Skin of body (tissue), 2 donors: Measurements from ENCODE around the gene PRM3. TPM values are rescaled to one million over a fixed set of nuclear protein-coding genes. Genes with fewer than 3 reads are reported as not detected.

Experiments
- DNase-seq: peaks from one replicate; lab custom pipeline; 2025; lab: John Stamatoyannopoulos, UW
- total RNA-seq: library from RNA; depleted of rRNA; stranded (reverse); fragments of >200 nt; gene quantifications from one replicate; pipeline ENCODE4 v1.2.3, GENCODE V29; 2014

The PRM3 gene
- total RNA-seq, 1 donor from 2014 or later = not detected

DNA sequence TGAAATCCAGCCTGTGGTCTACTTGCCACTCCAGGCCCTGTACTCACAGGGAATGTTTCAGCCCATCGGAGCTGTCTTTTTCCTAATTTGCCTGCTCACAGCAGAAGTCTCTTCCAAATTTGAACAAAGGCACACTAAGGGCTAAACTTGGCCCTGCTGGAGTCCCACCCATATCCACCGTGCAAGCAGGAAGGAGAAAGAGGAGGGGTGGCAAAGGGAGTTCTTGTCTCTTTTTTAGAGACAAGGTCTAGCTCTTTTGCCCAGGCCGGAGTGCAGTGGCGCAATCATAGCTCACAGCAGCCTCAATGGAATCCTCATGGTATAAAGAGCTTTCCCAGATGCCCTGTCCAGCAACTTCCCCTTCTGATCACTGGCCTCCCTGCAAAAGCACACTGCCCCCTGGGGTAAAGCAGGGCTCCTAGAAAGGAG lies 10.4 kb upstream of the PRM3 start:
- DNase-seq = no peak

DNA sequence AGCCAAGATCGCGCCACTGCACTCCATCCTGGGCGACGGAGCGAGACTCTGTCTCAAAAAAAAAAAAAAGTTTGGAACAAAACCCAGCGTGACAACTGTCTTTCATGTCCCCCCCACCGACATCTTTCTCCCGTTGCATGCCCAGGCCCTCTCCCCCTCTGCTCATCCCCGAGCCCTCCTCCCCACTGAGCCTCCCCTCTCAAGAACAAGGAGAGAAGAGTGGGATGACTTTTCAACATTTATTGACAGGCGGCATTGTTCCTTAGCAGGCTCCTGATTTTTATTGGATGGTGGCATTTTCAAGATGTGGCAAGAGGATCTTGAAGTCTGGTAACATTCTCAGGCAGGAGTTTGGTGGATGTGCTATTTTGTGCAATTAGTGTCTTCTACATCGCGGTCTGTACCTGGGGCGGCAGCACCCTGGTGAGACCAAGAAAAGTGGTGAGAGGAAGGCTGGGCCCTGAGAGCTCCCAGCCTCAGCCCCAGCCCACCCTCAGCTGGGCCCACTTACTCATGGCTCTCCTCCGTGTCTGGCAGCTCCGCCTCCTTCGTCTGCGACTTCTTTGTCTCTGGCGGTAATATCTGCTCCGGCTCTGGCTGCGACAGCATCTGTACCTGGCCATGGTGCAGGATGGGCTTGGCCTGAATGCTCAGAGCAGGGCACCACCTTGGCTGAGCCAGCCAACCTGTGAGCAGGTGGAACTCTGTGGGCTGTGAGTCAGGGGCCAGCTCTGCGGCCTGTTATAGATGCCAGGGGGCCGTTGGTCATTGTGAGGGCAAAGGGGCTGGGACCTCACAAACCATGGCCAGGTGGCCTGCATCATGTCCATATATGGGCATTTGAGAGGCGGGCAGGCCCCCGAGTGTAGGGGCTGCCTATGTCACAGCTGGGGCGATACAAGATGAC lies 7.4 kb upstream of the PRM3 start, which contains the start of gene PRM1:
TSS of gene PRM1 (minus strand) at position 715 of the 907 bp plus-strand sequence. CDS start at position 623, 92 bp downstream.
- no peak for DNase-seq

DNA sequence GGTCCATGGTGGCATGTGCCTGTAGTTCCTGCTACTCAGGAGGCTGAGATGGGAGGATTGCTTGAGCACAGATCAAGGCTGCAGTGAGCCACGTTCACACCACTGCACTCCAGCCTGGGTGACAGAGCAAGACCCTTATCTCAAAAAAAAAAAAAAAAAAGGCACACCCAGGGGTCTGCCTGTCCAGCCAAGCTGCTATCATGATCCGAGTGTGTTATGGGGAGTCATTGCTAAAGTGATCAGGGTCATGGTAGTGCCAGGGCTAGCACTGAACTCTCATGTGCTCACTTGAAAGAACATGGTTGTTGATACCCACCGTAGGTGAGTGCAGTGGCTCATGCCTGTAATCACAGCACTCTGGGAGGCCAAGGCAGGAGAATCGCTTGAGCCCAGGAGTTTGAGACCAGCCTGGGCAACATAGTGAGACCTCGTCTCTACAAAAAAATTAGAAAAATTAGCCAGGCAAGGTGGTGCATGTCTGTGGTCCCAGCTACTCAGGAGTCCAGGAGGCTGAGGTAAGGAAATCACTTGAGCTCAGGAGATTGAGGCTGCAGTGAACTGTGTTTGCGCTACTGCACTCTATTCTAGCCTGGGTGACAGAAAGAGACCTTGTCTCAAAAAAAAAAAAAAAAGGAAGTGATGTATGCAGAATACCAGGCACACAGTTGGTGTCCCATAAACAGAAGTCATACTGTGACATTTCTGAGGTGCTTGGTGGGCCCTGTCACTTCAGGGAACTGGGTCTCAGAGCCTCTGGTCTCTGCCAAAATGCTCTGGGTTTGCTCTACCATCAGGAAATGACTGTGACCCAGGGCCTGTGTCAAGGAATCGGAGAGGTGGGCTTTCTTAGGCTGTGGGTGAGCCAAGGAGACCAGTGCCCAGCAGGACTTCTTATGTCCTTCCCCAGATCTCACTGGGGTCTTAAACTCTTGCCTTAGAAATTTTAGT lies 5.5 kb upstream of the PRM3 start:
- DNase-seq = no peak

- DNase-seq = no peak
Observed at GRCh38 chr16:11277607-11278337, 4.3 kb upstream of the PRM3 start.

- DNase-seq = no peak
Observed at GRCh38 chr16:11276896-11277593, 3.6 kb upstream of the PRM3 start.

DNA sequence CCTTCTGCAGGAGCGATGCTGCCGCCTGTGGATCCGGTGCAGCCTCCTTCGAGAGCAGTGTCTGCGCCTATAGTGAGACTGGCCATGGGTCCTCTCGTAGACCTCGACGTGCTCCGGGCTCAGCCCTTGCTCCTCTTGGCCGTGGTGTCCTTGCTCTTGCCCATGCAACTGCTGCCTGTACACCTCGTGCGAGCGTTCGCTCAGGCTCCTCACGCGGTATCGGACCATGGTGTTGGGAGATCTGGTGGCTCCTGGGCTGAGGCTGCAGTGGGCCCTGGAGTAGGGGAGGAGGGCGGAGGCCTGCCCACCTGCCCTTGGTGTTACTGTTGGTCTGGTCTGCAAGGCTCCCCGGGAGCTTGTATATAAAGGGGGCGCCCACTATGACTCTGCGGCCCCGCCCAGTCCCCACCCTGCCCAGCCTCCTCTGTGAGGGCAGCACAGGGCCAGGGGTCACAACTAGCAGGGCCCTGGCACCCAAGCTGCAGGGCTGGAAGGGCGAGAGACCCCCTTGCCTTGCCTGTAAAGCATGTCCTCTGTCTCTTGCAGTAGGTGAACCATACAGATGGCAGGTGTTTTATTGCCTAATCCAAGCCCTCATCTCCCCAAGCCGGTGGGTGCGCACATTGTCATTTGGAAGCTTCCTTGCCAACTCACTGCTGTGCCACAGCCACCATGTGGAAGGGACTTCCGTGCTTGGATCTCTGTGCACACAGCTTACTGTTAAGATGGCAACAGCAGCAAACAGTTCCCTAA lies 2.9 kb upstream of the PRM3 start, which contains the start of gene PRM2:
TSS of gene PRM2 (minus strand) at position 338 of the 753 bp plus-strand sequence. CDS start at position 228, 110 bp downstream.
- no peak for DNase-seq

- no peak for DNase-seq
Observed at GRCh38 chr16:11274964-11275363, 1.5 kb upstream of the PRM3 start.

- DNase-seq = no peak
Observed at GRCh38 chr16:11273721-11274324, 394 bp upstream of the PRM3 start.

DNA sequence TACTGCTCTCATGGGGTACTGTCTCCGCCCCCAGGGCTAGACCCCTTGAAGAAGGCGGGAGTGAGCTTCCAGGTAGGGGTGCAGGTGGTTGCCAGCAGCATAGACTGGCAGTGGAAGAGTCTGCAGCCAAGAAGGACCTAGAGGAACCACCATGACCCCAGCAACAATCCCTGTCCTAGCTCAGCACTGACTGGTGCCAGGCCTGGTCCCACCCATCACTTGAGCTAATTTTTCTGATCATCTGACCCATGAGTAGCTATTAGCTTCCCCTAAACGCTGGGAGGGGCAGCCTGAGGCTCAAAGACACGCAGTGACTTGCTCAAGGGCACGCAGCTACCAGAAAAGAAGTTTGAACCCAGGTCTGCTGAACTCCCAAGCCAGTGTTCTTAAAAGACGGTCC lies 945 bp downstream of the PRM3 start:
- DNase-seq = no peak

DNA sequence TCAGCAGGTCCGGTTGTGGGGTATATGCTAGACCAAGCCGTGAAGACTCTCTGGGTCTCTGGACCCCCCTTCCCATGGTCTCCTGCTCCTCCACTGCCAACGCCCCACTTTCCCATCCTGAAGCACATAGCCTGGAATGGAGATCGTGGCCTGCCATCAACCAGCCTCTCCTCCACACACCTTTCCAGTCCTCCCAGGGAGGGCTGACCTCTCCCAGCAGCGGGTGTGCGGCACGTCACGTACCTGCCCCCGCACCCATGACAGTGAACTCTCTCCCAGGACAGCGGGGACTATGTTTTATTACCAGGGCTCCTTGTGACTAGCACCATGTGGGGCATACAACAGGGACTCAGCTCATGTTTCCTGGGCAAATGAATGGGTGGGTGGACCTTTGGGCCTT lies 1.8 kb downstream of the PRM3 start:
- no peak for DNase-seq

DNA sequence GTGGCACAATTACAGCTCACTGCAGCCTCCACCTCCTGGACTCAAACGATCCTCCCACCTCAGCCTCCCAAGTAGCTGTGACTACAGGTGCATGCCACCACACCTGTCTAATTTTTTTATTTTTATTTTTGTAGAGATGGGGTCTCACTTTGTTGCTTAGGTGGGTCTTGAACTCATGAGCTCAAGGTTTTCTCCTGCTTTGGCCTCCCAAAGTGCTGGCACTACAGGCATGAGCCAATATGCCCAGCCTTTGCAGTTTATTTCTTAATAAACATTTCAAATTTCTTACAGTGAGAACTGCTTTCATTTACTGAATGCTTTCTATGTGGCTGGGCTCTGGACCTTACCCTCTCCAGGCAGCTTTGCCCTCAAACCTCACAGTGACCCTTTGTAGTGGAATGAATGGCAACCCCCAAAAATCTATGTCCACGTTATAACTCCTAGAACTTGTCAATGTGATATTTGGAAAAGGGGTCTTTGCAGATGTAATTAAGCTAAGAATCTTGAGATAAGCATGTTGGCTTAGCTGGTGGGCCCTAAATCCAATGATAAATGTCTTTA lies 2.7 kb downstream of the PRM3 start:
- DNase-seq = no peak

DNA sequence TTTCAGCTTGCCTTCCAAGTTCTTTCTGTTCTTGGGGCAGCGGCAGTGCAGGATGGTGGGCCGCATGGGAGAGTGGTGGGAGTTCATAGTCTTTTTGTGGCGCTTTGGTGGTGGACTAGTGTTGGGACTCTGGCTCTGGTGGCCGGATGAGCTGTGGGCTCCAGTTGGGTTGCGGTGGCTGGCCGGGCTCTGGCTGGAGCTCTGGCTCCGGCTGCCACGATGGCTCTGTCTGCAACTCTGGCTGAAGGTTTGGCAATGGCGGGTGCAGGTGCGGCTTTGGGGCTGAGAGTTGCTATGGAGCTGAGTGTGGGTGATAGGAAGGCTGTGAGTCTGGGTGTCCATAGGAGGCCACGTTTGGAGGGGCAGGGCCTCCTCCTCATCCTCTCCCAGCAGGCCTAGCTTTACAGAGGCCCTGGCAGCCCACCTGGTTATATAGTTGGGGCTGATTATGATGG lies 4.5 kb downstream of the PRM3 start, which contains the start of gene TNP2:
TSS of gene TNP2 (minus strand) at position 405 of the 455 bp plus-strand sequence. CDS start at position 342, 63 bp downstream.
- DNase-seq = no peak

DNA sequence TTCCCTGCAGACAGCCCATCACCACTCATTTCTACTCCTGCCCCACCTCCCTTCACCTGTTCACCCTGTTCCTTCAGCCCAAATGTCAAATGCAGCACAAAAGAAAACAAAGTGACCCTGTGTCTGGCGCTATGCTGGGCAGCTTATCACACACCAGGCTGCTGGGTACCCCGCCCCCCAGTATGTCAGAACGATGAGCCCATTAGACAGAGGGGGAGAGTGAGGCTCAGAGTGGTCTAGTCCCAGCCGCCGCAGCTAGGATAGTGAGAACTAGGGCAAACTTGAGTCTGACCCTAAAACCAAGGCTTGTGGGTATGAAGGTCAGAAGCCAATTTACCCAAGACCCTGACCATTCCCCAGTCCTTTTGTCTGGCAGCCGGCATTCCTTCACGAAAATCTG lies 8.3 kb downstream of the PRM3 start:
- DNase-seq = no peak

DNA sequence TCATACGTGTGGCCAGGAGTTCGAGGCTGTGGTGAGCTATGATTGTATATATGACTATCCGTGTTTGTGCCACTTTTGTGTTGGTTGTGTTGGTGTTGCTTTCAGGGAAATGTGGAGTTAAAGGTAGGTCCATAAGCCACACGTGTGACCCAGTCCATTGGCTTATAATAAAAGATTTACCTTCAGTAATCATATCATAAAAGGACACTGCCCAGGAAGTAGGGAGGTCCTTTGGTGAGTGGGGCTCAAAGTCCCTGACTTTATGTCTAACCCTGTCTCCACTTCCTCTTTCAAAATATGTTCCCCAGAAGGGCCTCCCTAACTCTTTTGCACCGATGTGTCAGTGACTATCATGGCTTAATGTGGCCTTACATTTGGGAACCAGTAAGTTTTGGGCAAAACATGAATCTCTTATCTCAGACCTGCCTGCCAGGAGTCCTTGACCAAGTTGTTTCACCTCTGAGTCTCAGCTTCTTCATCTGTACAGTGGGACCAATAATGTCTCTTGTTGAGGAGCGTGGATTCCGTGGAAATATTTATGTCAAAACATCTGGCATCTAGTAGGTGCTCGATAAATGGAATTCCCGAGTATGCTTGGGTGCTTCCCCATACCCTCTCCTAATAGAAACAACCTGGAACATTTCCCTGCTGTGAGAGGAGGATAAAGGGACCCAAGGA lies 9.1 kb downstream of the PRM3 start:
- DNase-seq = no peak

DNA sequence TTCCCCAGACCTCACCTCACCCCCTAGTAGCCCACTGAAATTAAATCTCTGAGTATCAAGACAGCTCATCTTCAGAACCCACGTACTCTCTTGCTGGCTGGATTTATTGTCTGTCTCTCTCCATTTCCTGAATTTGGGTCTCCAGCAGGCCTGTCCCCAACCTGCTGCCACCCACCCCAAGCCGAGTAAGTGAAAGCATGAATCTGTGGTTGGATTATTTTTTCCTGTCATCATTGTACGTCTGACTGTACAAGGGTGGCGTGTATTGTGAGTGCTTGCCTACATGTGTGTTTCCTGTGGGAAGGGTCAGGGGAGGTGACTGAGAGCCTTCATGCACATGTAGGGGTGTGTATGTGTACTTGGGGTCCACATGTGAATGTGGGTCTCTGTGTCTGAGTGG lies 9.7 kb downstream of the PRM3 start:
- DNase-seq = no peak

- DNase-seq = no peak
Observed at GRCh38 chr16:11262915-11263314, 10.5 kb downstream of the PRM3 start.

DNA sequence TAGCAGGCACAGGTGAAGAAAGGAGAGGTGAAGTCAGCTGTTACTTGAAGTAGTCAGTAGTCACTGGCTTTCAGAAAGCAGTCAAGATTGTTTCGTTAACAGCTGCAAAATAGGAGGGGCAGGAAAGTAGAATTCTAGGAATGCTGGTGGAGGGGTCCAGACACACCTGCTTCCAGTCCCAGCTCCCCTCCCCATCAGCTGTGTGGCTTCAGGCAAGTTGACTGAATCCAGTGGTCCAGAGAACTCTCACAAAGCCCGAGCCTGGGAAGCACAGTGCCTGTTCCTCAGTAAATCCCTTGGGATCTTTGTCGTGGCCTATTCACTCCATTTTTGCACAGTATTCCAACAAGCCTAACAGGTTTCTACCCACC lies 12.8 kb downstream of the PRM3 start:
- DNase-seq = no peak
